HL-60 (cell line): ENCODE data around the gene ZNF211.

Experiments
- GABPA ChIP-seq: IDR thresholded peaks from 2 replicates; pipeline ENCODE4 v1.6.1; 2012; ENCODE audit warnings: low read depth
- POLR2AphosphoS5 ChIP-seq: IDR thresholded peaks from 2 replicates; pipeline ENCODE4 v1.6.1; 2012; ENCODE audit warnings: low read depth

DNA sequence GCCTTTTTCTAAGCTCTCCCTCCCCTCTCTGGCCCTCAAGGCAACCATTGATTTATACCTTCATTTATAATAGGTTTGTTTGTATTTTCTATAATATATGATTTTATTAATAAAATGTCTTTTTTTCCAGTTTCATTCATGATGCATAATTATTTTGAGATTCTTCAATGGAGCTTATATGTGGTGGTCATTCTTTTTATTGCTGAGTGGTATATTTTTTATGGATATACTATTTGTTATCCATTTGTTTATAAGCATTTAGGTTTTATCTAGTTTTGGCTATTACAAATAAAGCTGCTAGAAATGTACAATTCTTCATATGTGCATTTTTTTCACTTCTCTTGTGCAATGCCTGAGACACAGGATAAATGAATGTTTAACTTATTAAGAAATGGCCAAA is 10.8 kb downstream of the ZNF211 start:
- TF ChIP-seq POLR2AphosphoS5 = no peak
- TF ChIP-seq GABPA = no peak
